Measurements from ENCODE around the gene RALGPS2.

The RALGPS2 gene

DNA sequence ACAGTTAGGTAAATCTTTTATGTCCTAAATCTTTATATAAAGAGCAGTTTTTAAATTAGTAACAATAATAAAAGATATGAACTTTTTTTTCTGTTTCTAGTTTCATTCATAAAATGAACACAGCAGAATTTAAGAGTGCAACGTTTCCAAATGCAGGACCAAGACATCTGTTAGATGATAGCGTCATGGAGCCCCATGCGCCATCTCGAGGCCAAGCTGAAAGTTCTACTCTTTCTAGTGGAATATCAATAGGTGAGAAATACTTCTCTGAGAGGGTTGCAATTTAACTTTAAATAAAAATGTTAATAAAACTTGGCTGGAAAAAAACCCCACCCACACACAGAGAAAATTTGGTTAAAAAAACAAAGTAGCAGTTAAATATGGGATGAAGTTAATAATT is 160.8 kb downstream of the RALGPS2 start:
- no peak for TF ChIP-seq PAX5 (IDR thresholded peaks at IDR 0.05; ENCODE audit: insufficient read depth, low read length, severe bottlenecking)
- TF ChIP-seq POLR2AphosphoS5 (IDR thresholded peaks at IDR 0.05; ENCODE audit: low read depth, low read length) = no peak
- no peak for TF ChIP-seq TAF1 (IDR thresholded peaks at IDR 0.05; ENCODE audit: low read depth, low read length)
- TF ChIP-seq SPI1 (IDR thresholded peaks at IDR 0.05; ENCODE audit: low read depth, low read length) = no peak
- TF ChIP-seq POLR2A (IDR thresholded peaks at IDR 0.05; ENCODE audit: low read depth, low read length) = no peak
- no peak for TF ChIP-seq POU2F2 (IDR thresholded peaks at IDR 0.05; ENCODE audit: low read depth, low read length)
- no peak for FAIRE-seq
- DNase-seq (ENCODE audit: insufficient read length, low spot score) = no peak

DNA sequence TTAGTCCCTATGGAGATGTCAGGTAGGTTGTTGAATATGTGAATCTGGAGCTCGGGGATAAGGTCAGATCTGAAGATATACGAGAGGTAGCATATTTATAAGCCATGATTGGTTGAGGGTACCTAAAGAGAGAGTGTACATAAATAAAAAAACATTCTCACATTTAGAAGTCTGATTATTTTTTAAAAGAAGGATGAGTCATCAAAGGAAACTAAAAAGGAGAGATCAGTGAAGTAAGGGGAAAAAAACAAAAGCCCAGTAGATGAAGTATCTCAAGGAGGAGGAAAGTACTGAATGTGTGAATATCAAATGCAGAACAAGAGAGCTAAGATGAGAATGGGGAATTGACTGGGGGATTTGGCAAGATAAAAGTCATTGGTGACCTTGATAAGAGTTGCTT is 161.5 kb downstream of the RALGPS2 start:
- no peak for FAIRE-seq
- TF ChIP-seq POLR2A (IDR thresholded peaks at IDR 0.05; ENCODE audit: low read depth, low read length) (no peak), TAF1 (IDR thresholded peaks at IDR 0.05; ENCODE audit: low read depth, low read length) (no peak), PAX5 (IDR thresholded peaks at IDR 0.05; ENCODE audit: insufficient read depth, low read length, severe bottlenecking) (no peak), POLR2AphosphoS5 (IDR thresholded peaks at IDR 0.05; ENCODE audit: low read depth, low read length) (no peak)
- DNase-seq (ENCODE audit: insufficient read length, low spot score) = no peak

DNA sequence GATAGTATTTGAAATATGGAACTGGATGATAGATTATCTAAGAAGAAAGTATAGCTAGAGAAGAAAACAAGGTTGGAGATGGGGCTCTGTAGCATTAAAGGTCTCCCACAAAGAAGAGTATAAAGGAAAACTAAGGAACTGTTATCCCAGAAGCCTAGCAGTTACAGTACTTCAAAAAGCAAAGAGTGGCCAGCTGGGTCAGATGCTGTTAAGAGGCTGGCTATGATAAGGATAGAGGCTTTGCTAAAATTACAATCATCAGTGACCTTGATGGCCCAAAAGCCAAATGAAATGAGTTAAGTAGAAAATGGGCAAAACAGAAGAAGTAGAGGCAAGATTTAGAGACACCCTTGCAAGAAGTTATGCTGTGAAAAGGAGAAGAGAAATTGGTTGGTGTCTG is 170.9 kb downstream of the RALGPS2 start:
- DNase-seq (ENCODE audit: insufficient read length, low spot score) (no peak), FAIRE-seq (no peak)
- TF ChIP-seq TAF1 (IDR thresholded peaks at IDR 0.05; ENCODE audit: low read depth, low read length) (no peak), POU2F2 (IDR thresholded peaks at IDR 0.05; ENCODE audit: low read depth, low read length) (no peak)

DNA sequence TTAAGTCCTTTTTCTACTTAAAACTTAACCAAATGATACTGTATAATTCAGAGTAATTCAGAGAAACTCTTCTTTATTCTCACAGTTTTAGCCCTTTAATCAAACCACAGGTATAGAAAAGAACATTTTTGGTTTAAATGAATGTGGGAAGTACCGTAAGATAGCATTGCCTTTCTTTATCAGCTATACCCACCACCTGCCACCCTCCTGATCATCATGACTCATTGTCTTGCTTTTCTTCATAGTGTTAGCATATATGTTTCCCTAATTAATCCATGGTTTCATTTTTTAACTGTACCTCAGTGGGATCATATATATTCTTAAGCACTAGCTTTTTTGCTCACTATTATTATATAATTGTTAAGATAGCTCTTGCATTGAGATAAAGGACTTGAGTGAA is 173.4 kb downstream of the RALGPS2 start:
- no peak for TF ChIP-seq POLR2A (IDR thresholded peaks at IDR 0.05; ENCODE audit: low read depth, low read length)
- TF ChIP-seq TAF1 (IDR thresholded peaks at IDR 0.05; ENCODE audit: low read depth, low read length) = no peak
- TF ChIP-seq SPI1 (IDR thresholded peaks at IDR 0.05; ENCODE audit: low read depth, low read length) = no peak
- no peak for FAIRE-seq

DNA sequence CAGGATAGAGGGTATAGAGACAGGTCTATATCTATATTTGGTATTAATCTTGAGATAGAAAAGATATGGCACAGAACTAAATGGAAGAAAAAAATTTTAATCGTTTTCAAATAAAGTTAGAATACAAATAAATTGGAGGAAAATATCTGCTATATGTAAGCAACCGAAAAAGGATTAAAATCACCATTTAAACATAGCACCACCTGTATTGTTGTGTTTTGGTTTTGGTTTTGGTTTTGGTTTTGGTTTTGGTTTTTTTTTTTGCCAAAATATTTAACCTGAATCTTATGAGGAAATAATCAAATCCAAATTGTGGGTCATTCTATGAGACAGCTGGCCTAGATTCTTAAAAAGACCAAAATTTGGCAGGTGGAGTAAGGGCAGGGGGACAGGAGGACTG is 174.4 kb downstream of the RALGPS2 start:
- no peak for TF ChIP-seq TAF1 (IDR thresholded peaks at IDR 0.05; ENCODE audit: low read depth, low read length)
- no peak for TF ChIP-seq POU2F2 (IDR thresholded peaks at IDR 0.05; ENCODE audit: low read depth, low read length)
- TF ChIP-seq SPI1 (IDR thresholded peaks at IDR 0.05; ENCODE audit: low read depth, low read length) = no peak
- no peak for TF ChIP-seq POLR2AphosphoS5 (IDR thresholded peaks at IDR 0.05; ENCODE audit: low read depth, low read length)
- TF ChIP-seq PAX5 (IDR thresholded peaks at IDR 0.05; ENCODE audit: insufficient read depth, low read length, severe bottlenecking) = no peak
- no peak for TF ChIP-seq POLR2A (IDR thresholded peaks at IDR 0.05; ENCODE audit: low read depth, low read length)
- DNase-seq (ENCODE audit: insufficient read length, low spot score) (no peak), FAIRE-seq (no peak)

More for the DNA sequence above, 173.4 kb downstream of the RALGPS2 start:
- DNase-seq (ENCODE audit: insufficient read length, low spot score) = no peak

DNA sequence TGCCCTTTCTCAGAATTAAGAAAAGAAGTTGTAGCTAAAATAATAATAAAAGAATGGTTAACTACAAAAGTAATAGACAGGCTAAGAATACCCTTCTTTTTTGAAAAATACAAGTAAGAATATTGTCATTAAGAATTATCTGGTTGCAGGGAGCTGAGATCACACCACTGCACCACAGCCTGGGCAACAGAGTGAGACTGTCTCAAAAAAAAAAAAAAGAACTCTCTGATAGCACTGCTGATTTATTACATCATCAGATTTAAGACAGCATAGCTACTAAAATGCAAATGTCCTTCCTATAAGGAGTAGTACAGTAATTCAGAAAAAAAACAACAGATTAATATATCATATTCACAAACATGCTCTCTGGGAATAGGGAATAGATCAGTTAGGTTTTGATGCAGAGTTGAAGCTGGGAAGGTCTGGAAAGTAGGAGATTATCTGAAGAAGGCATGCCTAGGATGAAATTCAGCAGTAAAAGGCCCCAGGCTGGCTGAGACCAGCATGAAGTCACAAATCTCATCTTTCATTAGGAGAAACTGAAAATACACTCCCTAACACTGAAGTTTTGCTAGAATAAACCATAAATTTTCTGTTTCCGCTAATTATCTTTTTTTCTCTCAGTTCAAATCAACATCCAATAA is 176.6 kb downstream of the RALGPS2 start:
- FAIRE-seq (no peak), DNase-seq (ENCODE audit: insufficient read length, low spot score) (no peak)
- TF ChIP-seq POLR2A (IDR thresholded peaks at IDR 0.05; ENCODE audit: low read depth, low read length) = no peak
- TF ChIP-seq POU2F2 (IDR thresholded peaks at IDR 0.05; ENCODE audit: low read depth, low read length) = no peak
- no peak for TF ChIP-seq SPI1 (IDR thresholded peaks at IDR 0.05; ENCODE audit: low read depth, low read length)
- no peak for TF ChIP-seq POLR2AphosphoS5 (IDR thresholded peaks at IDR 0.05; ENCODE audit: low read depth, low read length)
- no peak for TF ChIP-seq TAF1 (IDR thresholded peaks at IDR 0.05; ENCODE audit: low read depth, low read length)
- TF ChIP-seq PAX5 (IDR thresholded peaks at IDR 0.05; ENCODE audit: insufficient read depth, low read length, severe bottlenecking) = no peak

DNA sequence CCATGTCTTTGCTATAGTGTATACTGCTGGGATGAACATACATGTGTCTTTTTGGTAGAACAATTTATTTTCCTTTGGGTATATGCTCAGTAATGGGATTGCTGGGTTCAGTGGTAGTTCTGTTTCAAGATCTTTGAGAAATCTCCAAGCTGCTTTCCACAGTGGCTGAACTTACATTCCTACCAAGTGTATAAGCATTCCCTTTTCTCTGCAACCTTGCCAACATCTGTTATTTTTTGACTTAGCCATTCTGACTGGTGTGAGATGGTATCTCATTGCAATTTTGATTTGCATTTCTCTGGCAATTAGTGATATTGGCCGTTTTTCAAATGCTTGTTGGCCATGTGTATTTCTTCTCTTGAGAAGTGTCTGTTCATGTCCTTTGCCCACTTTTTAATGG is 183.3 kb downstream of the RALGPS2 start:
- no peak for FAIRE-seq
- TF ChIP-seq POU2F2 (IDR thresholded peaks at IDR 0.05; ENCODE audit: low read depth, low read length) (no peak), TAF1 (IDR thresholded peaks at IDR 0.05; ENCODE audit: low read depth, low read length) (no peak), POLR2A (IDR thresholded peaks at IDR 0.05; ENCODE audit: low read depth, low read length) (no peak), PAX5 (IDR thresholded peaks at IDR 0.05; ENCODE audit: insufficient read depth, low read length, severe bottlenecking) (no peak), SPI1 (IDR thresholded peaks at IDR 0.05; ENCODE audit: low read depth, low read length) (no peak), POLR2AphosphoS5 (IDR thresholded peaks at IDR 0.05; ENCODE audit: low read depth, low read length) (no peak)
- DNase-seq (ENCODE audit: insufficient read length, low spot score) = no peak

DNA sequence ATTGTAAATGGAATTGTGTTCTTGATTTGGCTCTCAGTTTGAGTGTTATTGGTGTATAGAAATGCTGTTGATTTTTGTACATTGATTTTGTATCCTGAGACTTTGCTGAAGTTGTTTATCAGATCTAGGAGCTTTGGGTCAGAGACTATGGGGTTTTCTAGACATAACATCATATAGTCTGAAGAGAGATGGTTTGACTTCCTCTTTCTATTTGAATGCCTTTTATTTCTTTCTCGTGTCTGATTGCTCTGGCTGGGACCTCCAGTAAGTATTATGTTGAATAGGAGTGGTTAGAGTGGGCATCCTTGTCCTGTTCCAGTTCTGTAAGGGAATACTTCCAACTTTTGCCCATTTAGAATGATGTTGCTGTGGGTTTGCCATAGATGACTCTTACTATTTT is 185.0 kb downstream of the RALGPS2 start:
- DNase-seq (ENCODE audit: insufficient read length, low spot score) (no peak), FAIRE-seq (no peak)

DNA sequence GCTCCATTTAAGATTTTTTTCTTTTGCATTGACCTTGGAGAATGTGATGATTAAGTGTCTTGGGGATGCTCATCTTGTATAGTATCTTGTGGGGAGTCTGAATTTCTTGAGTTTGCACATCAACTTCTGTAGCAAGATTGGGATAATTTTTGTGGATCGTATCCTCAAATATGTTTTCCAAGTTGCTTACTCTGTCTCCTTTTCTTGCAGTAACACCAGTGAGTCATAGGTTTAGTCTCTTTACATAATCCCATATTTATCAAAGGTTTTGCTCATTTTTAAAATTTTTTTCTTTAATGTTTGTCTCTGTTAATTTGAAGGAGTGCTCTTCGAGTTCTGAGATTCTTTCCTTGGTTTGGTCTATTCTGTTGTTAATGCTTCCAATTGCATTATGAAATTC is 187.6 kb downstream of the RALGPS2 start:
- DNase-seq (ENCODE audit: insufficient read length, low spot score) (no peak), FAIRE-seq (no peak)
- TF ChIP-seq POLR2A (IDR thresholded peaks at IDR 0.05; ENCODE audit: low read depth, low read length) (no peak), PAX5 (IDR thresholded peaks at IDR 0.05; ENCODE audit: insufficient read depth, low read length, severe bottlenecking) (no peak), SPI1 (IDR thresholded peaks at IDR 0.05; ENCODE audit: low read depth, low read length) (no peak), POLR2AphosphoS5 (IDR thresholded peaks at IDR 0.05; ENCODE audit: low read depth, low read length) (no peak), POU2F2 (IDR thresholded peaks at IDR 0.05; ENCODE audit: low read depth, low read length) (no peak), TAF1 (IDR thresholded peaks at IDR 0.05; ENCODE audit: low read depth, low read length) (no peak)

More for the DNA sequence above, 185.0 kb downstream of the RALGPS2 start:
- TF ChIP-seq POLR2AphosphoS5 (IDR thresholded peaks at IDR 0.05; ENCODE audit: low read depth, low read length) = no peak
- TF ChIP-seq SPI1 (IDR thresholded peaks at IDR 0.05; ENCODE audit: low read depth, low read length) = peak; percentile 57

DNA sequence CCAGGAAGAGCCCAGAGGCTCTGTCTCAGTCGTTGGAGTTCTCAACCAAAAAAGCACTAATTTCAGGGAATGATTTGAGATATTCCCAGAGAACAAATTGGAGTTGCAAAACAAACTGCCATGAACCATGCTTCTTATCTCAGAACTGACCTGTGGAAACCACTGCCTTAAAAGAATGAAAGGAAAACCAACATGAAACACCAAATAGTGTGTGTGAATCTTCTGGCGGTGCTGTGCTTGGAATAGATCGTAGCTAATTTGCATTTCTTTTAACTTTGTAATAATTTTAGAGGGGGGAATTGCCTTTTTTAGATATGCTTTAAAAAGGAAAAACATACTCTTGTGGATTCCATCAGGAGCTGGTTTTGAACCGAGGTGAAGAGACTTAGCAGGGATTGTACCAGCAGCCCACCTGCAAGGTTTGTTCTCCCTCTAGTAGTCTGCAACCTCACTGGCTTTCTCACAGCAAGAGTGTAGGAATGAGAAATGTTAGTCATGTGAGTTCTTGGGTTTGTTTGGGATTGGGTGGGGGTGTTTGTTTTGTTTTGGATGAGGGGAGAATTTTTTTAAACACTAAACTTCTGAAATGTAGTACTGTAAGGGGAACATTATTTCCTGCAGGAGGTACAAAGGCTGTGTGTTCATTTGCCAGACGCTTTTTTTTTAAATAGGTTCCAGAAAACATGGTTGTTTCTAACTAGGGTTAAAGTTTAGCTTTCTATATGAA is 191.6 kb downstream of the RALGPS2 start:
- FAIRE-seq (no peak), DNase-seq (ENCODE audit: insufficient read length, low spot score) (no peak)
- TF ChIP-seq POLR2A (IDR thresholded peaks at IDR 0.05; ENCODE audit: low read depth, low read length) = no peak
- TF ChIP-seq POU2F2 (IDR thresholded peaks at IDR 0.05; ENCODE audit: low read depth, low read length) = no peak
- TF ChIP-seq SPI1 (IDR thresholded peaks at IDR 0.05; ENCODE audit: low read depth, low read length) = no peak
- no peak for TF ChIP-seq PAX5 (IDR thresholded peaks at IDR 0.05; ENCODE audit: insufficient read depth, low read length, severe bottlenecking)
- no peak for TF ChIP-seq POLR2AphosphoS5 (IDR thresholded peaks at IDR 0.05; ENCODE audit: low read depth, low read length)
- TF ChIP-seq TAF1 (IDR thresholded peaks at IDR 0.05; ENCODE audit: low read depth, low read length) = no peak
